Upper lobe of left lung (tissue), 6 donors: ENCODE data around the gene BCAS3. TPM values are rescaled to one million over a fixed set of nuclear protein-coding genes. Genes with fewer than 3 reads are reported as not detected.
"Not testable (repeated sequence)": the region's sequence is repeated elsewhere in the genome, so short reads cannot be mapped to it uniquely, and the experiment has no call there.

Source experiments
- ATAC-seq, 2 donors: fragments of 200-7000 bp; cut with Tn5 transposase; one replicate each; pipeline ENCODE4 v1.9.1; 2022; ENCODE audit warnings: mild to moderate bottlenecking in 2 of 2, moderate library complexity in 2 of 2; ENCODE audit not compliant: low FRiP score in 2 of 2
- DNase-seq, 2 donors: peaks; one replicate each; pipeline ENCODE4 v3.0.0-alpha.2; 2019 to 2020
- H3K27ac ChIP-seq, 4 donors: fragments of 200-600 bp; sonication (generic); one replicate each; pipeline ENCODE4 v1.5.1; 2016 to 2019
- H3K27me3 ChIP-seq, 4 donors: fragments of 200-600 bp; sonication (generic); one replicate each; pipeline ENCODE4 v1.5.1; 2017 to 2019
- H3K36me3 ChIP-seq, 4 donors: fragments of 200-600 bp; sonication (generic); one replicate each; pipeline ENCODE4 v1.5.1; 2016 to 2019
- H3K4me1 ChIP-seq, 4 donors: fragments of 200-600 bp; sonication (generic); one replicate each; pipeline ENCODE4 v1.5.1; 2018 to 2019
- H3K4me3 ChIP-seq, 4 donors: fragments of 200-600 bp; sonication (generic); one replicate each; pipeline ENCODE4 v1.5.1; 2017 to 2019; ENCODE audit warnings: mild to moderate bottlenecking in 2 of 4, moderate library complexity in 1 of 4
- H3K9me3 ChIP-seq, 4 donors: fragments of 200-600 bp; sonication (generic); one replicate each; pipeline ENCODE4 v1.5.1; 2018 to 2019
- CTCF ChIP-seq, 6 experiments: fragments of 450-650 bp in 4 of 6; fragments of 200-600 bp in 2 of 6; sonication (generic) in 2 of 6; IDR thresholded peaks; one replicate each; pipeline ENCODE4 v1.5.1; 2016 to 2019; ENCODE audit warnings: antibody characterized with exemption in 6 of 6
- EP300 ChIP-seq, 4 donors: sonication (generic); formaldehyde crosslinking; IDR thresholded peaks; one replicate each; pipeline ENCODE4 v1.5.1; 2017; ENCODE audit warnings: antibody characterized with exemption in 4 of 4, control low read depth in 2 of 4
- POLR2A ChIP-seq, 4 donors: fragments of 450-650 bp; IDR thresholded peaks; one replicate each; pipeline ENCODE4 v1.5.1; 2016 to 2017; ENCODE audit warnings: antibody characterized with exemption in 4 of 4, mild to moderate bottlenecking in 2 of 4
- POLR2AphosphoS5 ChIP-seq, 2 donors: sonication (generic); formaldehyde crosslinking; IDR thresholded peaks; one replicate each; pipeline ENCODE4 v1.5.1; 2017; ENCODE audit warnings: antibody characterized with exemption in 2 of 2
- WGBS, 2 donors: methylation state at CpG; one replicate each; pipeline ENCODE4 v1.1.5; 2017 to 2018; 5-methylcytosine and 5-hydroxymethylcytosine counted together
- total RNA-seq, 6 donors: library from RNA; depleted of rRNA in 4 of 6; stranded (reverse); fragments of >200 nt in 4 of 6; gene quantifications; one replicate each; pipeline versions ENCODE4 v1.1.0 to v1.2.1, GENCODE V29; 2016 to 2021
- donor health status: DM: no; HTN: no; CAD: no; lungs with moderate emphysema.
- donor health status: DM: no; HTN: yes; CAD: no; lungs with severe emphysema.

Gene BCAS3
- total RNA-seq, 6 donors from 2014 or later = 20.1 to 111 (median 37.0) TPM

- Histone ChIP-seq H3K27ac (no peak overlapping the region), H3K4me1 (peaks cover 0 to 4% (median 1%) of the 10 kb centered on the region in 4 donors), H3K27me3 (no peaks in the 10 kb centered on the region), H3K36me3 (no peaks in the 10 kb centered on the region), H3K4me3 (no peak overlapping the region), H3K9me3 (no peaks in the 10 kb centered on the region)
- ATAC-seq = no peak
- 89 to 93% methylated on average over 5 of the region's 5 CpGs for WGBS, 2 donors
- TF ChIP-seq POLR2A (IDR thresholded peaks at IDR 0.05) = no peak
- no peak for TF ChIP-seq EP300 (IDR thresholded peaks at IDR 0.05)
- no peak for TF ChIP-seq POLR2AphosphoS5 (IDR thresholded peaks at IDR 0.05)
- TF ChIP-seq CTCF (IDR thresholded peaks at IDR 0.05) = no peak
- no peak for DNase-seq
Observed at GRCh38 chr17:61240851-61241468, 563.3 kb downstream of the BCAS3 start.

- not testable (repeated sequence) for H3K4me3 ChIP-seq, DNase-seq, H3K9me3 ChIP-seq, H3K27ac ChIP-seq, H3K27me3 ChIP-seq, ATAC-seq, H3K36me3 ChIP-seq
- peaks cover 12 to 19% (median 16%) of the 10 kb centered on the region in 4 donors for H3K4me1 ChIP-seq
- WGBS, 2 donors = 76 to 86% methylated on average over 8 of the region's 8 CpGs
Observed at GRCh38 chr17:61244988-61245387, 567.3 kb downstream of the BCAS3 start.

- DNase-seq (no peak), ATAC-seq (no peak)
- H3K4me3 ChIP-seq = no peak overlapping the region
- no peaks in the 10 kb centered on the region for H3K9me3 ChIP-seq
- TF ChIP-seq CTCF (IDR thresholded peaks at IDR 0.05) = no peak
- no peak for TF ChIP-seq EP300 (IDR thresholded peaks at IDR 0.05)
- no peak for TF ChIP-seq POLR2A (IDR thresholded peaks at IDR 0.05)
- TF ChIP-seq POLR2AphosphoS5 (IDR thresholded peaks at IDR 0.05) = no peak
- H3K4me1 ChIP-seq = peaks cover 19 to 26% (median 22%) of the 10 kb centered on the region in 4 donors
- H3K36me3 ChIP-seq = no peaks in the 10 kb centered on the region
- H3K27me3 ChIP-seq = no peaks in the 10 kb centered on the region
- 89 to 96% methylated on average over 3 of the region's 3 CpGs for WGBS, 2 donors
- no peak overlapping the region for H3K27ac ChIP-seq
Observed at GRCh38 chr17:61245706-61246135, 568.1 kb downstream of the BCAS3 start.

GRCh38 chr17:61247439-61247838, 569.8 kb downstream of the BCAS3 start:
- H3K36me3 ChIP-seq = no peaks in the 10 kb centered on the region
- peaks cover 36 to 41% (median 37%) of the 10 kb centered on the region in 4 donors for H3K4me1 ChIP-seq
- no peak for DNase-seq
- no peaks in the 10 kb centered on the region for H3K9me3 ChIP-seq
- no peak for ATAC-seq
- TF ChIP-seq CTCF (IDR thresholded peaks at IDR 0.05) = no peak
- no peak for TF ChIP-seq EP300 (IDR thresholded peaks at IDR 0.05)
- TF ChIP-seq POLR2A (IDR thresholded peaks at IDR 0.05) = no peak
- no peak for TF ChIP-seq POLR2AphosphoS5 (IDR thresholded peaks at IDR 0.05)
- H3K27me3 ChIP-seq = no peaks in the 10 kb centered on the region
- peak overlapping the region in 1 of 4 donors; percentile 16 for H3K27ac ChIP-seq
- H3K4me3 ChIP-seq = no peak overlapping the region
- WGBS, 2 donors = 69 to 82% methylated on average over 3 of the region's 3 CpGs

- Histone ChIP-seq H3K27ac (peak overlapping the region in 2 of 4 donors; percentile 7 to 82), H3K27me3 (no peaks in the 10 kb centered on the region), H3K36me3 (no peaks in the 10 kb centered on the region), H3K4me3 (no peak overlapping the region), H3K9me3 (no peaks in the 10 kb centered on the region), H3K4me1 (peaks cover 45 to 51% (median 47%) of the 10 kb centered on the region in 4 donors)
- WGBS, 2 donors = 86 to 87% methylated on average over 2 of the region's 2 CpGs
- DNase-seq (no peak), ATAC-seq (no peak)
- TF ChIP-seq EP300 (IDR thresholded peaks at IDR 0.05) = no peak
- TF ChIP-seq POLR2A (IDR thresholded peaks at IDR 0.05) = no peak
- no peak for TF ChIP-seq CTCF (IDR thresholded peaks at IDR 0.05)
- TF ChIP-seq POLR2AphosphoS5 (IDR thresholded peaks at IDR 0.05) = peak in 1 of 2 donors; percentile 16
Observed at GRCh38 chr17:61248399-61248798, 570.7 kb downstream of the BCAS3 start.
